GM21390 (cell line): ENCODE measurements around the gene TIGD6.

ENCODE experiments used
- ATAC-seq: cut with Tn5 transposase; IDR thresholded peaks from one replicate; pipeline ENCODE4 v1.9.1; 2021; ENCODE audit not compliant: unreplicated experiment

Gene TIGD6

DNA sequence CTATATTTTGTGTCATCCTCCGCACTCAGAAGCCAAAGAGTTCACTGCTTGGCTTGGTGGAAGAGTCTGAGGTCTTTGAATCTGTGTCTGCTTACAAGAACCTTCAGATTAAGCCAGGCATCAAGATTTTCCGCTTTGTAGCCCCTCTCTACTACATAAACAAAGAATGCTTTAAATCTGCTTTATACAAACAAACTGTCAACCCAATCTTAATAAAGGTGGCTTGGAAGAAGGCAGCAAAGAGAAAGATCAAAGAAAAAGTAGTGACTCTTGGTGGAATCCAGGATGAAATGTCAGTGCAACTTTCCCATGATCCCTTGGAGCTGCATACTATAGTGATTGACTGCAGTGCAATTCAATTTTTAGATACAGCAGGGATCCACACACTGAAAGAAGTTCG lies 19.2 kb downstream of the TIGD6 start:
- no peak for ATAC-seq

DNA sequence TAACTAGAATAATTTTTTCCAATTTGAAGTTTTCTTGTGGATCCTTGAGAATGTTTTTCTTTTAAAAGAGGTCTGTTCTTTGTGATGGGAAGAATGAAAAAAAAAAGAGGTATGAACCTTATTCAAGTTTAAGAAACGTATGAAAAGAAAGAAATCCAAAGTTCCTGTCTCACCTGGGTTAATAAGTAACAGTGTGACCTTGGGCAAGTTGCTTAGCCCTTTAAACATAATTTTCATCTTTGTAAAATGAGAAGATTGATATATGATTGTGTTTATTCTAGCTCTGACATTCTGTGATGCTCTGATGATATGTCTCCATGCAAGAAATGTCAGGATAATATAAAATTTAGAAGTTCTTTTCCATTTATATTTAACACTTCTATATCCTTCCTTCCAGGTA lies 20.6 kb downstream of the TIGD6 start:
- no peak for ATAC-seq

DNA sequence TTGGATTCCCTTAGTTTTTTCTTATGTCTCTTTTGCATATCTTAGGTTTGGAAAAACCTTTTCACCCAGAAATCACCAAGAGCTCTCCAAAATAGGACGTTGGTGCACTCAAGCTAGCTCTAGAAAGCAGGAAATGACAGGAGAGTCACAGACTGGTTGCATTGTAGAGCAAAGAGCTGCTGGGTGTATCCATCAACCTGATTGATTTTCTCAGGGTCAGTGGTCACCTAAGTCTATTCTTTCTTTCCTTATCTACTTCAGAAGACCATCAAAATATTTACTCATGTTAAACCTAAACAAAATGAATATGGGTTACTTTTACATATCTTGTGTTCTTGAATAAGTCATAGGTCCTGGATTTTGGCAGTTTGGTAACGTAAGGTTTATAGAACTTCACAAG lies 25.0 kb downstream of the TIGD6 start:
- no peak for ATAC-seq

DNA sequence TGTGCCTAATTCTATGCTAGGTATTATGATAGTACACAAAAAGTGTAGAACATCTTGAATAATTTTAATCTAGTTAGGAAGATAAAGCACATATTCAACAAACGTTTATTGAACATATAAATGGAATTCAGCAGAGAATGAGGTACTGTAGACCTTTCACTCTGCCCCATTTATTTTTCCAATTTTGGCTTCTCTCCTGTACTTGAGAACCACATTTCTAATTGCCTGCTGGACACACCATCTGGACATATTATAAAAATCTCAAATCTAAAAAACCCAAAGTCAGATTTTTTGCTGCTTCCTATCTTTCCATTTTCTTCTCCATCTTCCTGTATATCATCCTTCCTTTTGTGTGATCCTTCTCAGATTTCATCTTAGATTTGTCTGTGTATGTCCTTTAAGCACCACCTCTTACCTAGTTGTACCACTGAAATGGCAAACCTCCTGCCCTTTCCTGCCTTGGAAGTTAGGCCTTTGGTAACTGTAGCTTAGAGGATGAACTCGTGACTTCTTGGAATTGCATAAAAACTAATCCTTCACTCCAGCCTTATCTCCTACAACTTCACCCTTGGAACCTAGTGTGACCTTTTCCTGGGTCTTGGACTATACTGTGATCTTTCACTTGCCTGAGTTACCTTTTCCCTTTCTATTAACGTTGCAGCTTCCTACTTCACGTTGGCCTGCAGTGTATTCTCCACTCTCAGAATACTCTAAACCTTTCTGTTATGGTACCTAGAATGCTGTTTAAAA lies 31.1 kb downstream of the TIGD6 start:
- ATAC-seq = no peak

DNA sequence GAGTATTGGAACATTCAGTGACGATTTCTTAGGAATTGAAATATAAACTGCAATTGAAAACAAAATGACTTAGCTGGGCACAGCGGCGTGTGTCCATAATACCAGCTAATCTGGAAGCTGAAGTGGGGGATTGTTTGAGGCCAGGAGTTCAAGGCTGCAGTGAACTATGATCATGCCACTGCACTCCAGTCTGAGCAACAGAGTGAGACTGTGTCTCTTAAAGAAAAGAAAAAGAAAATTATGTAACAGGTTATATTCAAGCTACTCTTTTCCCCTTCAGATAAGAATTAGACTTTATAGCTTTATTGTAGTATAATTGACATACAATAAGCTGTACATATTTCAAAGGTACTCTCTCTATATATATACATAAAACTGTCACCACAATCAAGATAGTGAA lies 33.5 kb downstream of the TIGD6 start:
- ATAC-seq = no peak

DNA sequence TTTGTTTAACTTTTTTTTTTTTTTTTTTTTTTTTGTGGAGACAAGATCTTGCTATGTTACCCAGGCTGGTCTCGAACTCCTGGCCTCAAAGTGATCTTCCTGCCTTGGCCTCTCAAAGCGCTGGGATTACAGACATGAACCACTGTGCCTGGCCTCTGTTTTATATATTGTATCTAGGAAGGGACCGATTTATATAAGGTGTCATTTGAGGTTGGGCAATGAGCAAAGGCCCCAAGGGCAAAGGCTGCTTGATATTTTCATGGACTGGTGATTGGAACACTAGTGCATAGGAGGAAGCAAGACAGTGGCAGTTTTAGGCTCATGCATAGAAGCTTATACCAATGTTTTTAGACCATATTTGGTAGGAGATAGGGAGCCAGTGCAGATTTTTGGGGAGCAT lies 36.7 kb downstream of the TIGD6 start:
- ATAC-seq = no peak

DNA sequence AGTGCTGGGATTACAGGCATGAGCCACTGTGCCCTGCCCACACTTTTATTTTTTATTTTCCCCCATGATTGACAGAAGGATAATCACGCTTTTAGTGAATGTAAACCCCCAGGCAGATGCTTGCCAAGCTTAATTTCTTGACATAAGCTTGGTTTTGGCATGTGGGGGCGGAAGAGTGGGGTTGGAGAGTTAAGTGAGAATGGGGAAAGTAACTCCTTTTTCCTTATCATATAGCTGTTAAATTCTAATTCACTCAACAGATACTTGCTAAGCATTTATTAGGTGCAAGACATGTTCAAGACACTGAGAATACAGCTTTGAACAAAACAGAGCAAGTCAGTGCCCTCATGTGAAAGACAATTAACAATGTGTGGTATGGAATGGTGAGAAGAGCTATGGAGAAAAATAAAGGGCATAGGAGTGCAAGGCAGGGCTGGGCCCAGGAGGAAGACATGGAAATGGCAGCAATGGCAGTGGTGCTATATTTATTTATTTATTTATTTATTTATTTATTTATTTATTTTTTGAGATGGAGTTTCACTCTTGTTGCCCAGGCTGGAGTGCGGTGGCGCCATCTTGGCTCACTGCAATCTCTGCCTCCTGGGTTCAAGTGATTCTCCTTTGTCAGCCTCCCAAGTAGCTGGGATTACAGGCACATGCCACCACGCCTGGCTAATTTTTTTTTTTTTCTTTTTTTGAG lies 37.7 kb downstream of the TIGD6 start:
- ATAC-seq = no peak

DNA sequence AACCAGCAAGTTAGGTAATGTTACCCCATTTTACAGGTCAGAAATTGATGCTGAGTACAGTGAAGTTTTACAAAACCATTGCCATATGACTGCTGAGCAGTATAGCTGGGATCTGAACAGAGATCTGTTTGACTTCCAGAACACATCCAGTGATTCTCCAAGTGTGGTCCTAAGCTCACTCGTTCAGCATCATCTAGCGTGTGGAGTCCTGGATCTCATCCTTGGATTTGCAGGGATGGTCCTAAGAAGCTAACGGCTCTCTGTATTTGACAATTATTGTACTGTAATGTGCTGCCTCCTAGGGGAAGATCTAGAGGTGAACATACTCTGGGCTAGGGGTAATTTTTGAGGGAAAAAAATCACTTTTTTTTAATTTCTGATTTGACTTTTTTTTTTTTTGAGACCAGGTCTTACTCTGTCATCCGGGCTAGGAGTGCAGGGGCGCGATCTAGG lies 38.5 kb downstream of the TIGD6 start:
- no peak for ATAC-seq

DNA sequence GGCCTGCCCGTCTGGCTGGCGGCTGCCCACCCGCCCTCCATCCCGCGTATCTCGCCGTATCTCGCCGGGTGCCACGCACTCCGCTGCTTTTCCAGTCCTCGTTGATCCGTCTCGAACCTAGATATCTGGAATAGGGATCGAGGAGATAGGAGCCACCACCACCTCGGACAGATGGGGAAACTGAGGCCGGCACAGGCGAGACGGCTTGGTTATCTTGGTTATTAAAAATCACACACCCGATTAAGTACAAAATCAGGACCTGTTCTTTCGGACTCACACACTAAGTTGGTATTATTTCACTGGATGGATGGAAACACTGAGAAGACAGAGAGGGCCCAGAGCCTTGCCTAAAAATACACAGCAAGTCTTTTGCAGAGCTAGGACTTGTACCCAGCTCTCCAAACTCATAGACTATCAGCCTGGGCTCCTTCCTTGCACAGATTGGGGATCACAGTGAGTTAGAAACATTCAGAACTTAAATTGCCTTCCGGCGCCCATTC lies 39.2 kb downstream of the TIGD6 start:
- ATAC-seq = no peak

DNA sequence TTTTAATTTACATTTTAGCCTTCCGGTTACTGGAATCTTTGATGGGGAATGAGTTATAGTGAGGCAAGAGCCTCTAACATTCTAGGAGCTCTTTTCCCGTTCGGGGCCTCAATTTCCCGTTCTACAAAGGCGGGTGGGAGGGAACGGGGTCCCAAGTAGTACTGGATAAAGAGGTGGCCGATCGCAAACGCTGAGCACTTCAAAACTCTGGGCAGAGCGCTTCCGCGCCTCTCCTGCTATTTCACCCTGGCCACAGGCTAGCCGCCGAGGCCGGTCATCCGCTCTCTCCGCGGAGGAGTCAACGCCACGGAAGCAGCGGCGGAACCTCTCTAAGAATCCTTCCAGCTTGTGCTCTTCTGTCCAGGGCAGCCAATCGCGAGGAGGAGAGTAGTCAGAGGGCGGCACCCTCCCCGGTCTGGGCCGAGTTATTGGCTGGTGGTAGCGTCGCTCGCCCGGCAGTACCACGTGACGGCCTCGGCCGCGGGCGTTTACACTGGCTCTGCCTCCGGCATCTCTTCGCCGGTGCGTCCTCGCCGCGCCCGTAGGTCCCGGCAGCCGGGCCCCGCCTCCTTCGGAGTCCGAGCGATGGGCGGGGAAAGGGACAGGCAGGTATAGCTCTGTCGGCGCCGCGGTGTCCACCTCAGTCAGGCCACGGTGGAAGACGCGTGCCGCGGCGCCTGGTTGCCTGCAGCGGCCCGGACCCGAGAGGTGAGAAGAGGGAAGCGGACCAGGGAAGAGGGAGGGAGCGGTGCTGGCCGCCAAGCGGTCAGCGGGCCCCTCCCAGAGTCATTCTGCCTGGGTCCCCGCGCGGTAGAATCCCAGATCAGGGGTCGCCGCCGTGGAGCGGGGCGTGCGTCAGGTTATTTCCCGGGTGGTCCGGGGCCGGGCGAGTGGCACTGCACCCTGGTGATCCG lies 39.9 kb downstream of the TIGD6 start, which contains the start of gene SLC26A2:
TSS of gene SLC26A2 (plus strand) at position 487 of the 914 bp plus-strand sequence. CDS start 16,895 bp downstream, outside the sequence.
- peak; percentile 98 for ATAC-seq

DNA sequence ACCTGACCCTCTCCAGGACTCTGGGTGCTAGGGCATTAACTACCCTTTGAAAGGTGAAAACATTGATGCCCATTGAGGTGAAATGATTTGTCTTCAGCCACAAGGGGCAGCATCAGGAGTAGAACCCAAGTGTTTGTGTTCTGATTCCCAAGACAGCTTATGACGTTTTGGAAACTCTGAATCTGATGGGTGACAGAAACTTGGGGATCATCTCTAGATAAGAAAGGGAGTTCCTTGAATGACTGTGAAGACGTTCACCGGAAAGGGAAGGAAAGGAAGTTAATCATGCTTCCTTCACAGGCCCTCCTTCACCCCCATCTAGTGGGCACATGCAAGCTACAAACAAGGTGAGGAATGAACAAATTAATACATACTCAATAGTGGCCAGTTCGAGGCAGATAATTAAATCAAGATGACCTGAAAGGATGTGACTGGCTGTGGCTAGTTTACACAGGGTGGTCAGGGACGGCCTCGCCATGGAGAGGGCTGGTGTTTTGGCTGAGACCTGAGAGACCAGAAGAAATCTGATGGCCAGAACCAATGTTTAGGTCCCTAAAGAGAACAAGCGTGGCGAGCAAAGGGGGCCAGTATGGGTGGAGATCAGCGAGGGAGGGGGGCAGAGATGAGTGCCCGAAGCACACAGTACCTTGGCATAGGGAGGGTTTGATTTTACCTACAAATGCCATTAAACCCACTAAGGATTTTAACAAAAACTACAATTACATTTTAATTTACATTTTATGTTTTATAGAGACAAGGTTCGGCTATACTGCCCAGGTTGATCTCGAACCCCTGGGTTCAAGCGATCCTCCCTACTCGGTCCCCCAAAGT lies 40.8 kb downstream of the TIGD6 start:
- ATAC-seq = peak; percentile 19

DNA sequence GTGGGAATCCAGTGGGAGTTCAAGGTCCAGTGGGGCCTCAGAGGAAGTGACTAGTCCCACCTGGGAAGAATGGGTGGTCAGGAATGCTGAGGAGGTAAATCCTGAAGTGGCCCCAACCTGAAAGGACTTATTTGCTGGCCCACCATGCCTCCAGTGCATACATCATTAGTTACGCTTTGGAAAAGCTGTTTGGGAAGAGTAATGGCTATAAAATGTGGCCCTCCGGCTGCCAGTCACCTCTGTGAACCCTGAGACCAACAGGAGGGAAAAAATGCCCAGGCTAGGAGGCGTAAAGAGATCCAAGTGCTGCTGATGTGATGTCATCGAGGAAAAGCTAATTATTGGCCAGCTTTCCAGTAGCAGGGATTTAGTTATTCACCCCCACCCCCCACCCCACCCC lies 42.6 kb downstream of the TIGD6 start:
- ATAC-seq = no peak

DNA sequence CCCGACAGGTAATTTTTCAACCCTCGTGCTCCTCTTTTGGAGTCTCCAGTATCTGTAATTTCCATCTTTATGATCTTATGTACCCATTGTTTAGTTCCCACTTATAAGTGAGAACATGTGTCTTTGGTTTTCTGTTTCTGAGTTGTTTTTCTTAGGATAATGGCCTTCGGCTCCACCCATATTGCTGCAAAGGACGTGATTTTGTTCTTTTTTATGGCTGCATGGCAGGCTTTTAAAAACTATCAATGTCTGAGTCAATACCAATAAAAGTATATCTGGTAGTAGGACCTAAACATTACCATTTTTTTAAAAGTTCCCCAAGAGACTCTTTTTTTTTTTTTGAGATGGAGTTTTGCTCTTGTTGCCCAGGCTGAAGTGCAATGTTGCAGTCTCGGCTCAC lies 43.8 kb downstream of the TIGD6 start:
- no peak for ATAC-seq

DNA sequence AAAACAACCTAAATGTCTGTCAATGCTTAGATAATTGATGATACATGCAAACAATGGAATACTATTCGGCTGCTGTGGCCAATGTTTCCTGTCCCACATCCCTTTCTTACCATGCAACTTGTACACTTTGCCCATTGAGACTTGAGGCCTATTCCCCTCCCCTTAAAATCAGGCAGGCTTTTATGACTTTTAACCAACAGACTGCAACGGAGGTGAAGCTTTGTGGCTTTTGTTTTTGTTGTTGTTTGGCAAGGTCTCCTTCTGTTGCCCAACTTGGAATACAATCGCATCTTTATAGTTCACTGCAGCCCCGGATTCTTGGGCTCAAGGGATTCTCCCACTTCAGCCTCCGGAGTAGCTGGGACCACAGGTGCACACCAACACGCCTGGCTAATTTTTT lies 45.7 kb downstream of the TIGD6 start:
- no peak for ATAC-seq

DNA sequence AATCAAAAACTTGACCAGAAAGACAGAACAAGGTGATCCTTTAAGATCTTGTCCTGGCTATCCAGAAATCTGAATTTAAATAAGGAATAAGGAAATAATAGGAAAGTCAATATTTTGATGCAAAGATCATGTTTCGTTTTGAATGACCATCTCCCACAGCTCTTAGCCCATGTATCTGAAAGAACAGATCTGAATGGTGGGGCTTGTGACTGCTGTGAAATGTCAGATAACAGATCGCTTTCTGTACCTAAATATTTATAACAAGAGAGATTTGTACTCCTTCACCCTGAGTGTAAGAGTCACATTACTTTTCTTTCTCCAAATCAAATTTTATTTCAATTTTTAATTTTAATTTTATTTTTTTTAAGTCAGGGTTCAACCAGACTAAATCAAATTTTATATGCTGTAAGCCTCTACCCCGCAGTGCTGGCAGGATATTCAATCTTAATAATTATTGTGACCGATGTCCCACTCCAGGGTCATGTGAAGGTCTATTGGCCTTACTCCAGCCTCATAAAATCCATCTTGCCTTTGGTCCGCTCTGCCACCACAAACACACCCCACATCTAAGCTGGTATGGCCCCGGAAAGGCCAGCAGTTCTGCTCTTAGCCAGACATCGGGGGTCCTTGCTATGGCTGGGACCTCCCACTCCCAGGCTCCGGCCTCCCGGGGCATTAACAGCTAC lies 46.9 kb downstream of the TIGD6 start:
- no peak for ATAC-seq

DNA sequence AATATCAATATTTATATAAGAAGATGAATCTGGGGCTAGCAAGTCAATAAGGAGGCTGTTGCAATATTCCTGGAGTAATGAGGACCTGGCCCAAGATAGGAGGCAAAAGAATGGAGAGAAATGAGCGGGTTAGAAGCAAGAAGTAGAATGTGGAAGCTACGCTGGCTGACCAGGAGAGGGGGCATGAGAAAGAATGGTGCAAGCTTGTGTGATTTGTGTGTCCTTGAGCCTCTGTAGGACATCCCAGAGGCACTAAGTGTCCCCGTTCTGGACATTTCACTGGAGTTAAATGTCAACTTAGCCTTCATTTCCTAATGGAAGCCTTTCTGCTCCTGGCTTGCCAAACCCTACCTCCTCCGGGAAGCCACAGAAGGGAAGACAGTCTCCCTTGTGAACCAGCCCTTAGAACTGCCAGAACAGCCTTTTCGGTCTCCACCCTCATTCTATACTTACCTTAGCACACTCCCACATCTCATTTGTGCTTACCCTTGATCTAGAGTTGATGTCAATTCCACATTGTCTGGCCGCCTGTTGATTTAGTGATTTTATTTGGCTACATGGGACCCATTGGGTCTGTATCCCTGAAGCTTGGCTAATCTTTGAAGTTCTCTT lies 49.2 kb downstream of the TIGD6 start:
- no peak for ATAC-seq

DNA sequence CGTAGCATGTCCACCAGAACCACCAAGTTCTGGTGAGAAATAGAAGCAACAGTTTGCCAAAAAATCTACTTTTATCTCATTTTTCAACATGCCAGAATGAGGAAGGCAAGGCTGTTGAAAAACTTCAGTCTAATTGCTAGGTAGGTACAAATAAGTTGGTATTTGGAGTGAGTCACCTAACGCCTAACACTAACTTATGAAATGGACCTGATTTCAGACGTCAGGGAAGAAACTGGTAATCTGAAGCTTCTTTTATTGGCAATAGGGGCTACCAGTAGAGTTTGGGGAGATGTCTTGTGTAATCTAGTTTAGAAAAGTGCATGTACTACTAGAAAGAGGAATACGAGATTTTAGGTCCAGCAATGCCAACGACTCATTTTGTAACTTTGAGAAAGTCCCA lies 51.5 kb downstream of the TIGD6 start:
- no peak for ATAC-seq

DNA sequence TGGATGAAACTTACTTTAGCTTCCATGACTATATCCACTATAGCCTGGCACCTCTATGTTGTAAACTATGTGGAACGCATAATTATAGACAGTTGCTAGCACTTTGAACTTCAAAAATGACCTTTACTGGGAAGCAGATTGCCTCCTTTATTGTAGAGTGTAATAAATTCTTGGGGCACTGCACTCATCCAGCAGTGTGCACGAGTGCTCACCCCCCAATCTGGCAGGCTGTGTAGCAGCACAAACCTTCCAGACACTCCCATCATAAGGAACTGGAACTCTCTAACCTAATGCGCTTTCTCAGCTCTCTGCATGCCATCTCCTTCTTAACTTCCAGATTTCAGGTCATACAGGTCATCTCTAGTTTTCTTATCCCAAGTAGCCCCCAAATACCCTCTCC lies 54.3 kb downstream of the TIGD6 start:
- ATAC-seq = no peak

DNA sequence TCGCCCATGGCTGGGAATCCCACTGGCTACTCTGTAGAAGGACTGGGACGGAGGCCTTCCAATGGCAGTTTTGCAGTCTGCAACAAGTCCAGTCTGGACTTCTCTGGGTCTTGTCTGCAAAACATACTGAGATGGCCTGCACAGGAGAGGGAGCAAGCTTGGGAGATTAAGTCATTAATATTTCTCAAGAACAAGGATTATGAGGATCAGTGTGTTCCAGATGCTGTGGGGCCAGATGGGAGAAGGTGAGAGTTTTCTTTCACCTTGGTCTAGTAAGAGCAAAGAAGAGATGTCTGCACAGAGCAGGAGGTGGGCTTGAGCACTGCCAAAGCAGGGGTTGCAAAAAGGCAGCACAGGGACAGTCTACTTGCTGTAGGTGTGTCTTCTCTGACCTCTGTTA lies 55.8 kb downstream of the TIGD6 start, which contains the start of gene PDE6A:
TSS of gene PDE6A (minus strand) at position 128 of the 400 bp plus-strand sequence. CDS start at position 8, 120 bp downstream.
- no peak for ATAC-seq
